Inflammatory macrophage treated with lipopolysaccharide for 1 hour (primary cell): ENCODE measurements around the gene ATE1.
A peak's percentile ranks its signal among the peaks of the same experiment; 100 is the strongest.
"Not testable (repeated sequence)": the region's sequence is repeated elsewhere in the genome, so short reads cannot be mapped to it uniquely, and the experiment has no call there.

ENCODE experiments used
- DNase-seq, 2 donors: peaks; one replicate each; pipeline ENCODE4 v3.0.0-alpha.2; 2020 to 2022

Gene ATE1

GRCh38 chr10:121927841-121928527 is at the start of gene ATE1:
Gene ATE1, minus strand, starts transcription at chr10:121928031. Its CDS starts 82 bp downstream, at chr10:121927949.
- peak; percentile 83 to 90 for DNase-seq

GRCh38 chr10:121976607-121977006 is 48.8 kb upstream of the ATE1 start:
- no peak for DNase-seq

- DNase-seq = no peak
Observed at GRCh38 chr10:121975295-121976086, 47.7 kb upstream of the ATE1 start.

- peak; percentile 62 to 75 for DNase-seq
Observed at GRCh38 chr10:121974535-121975294, 46.9 kb upstream of the ATE1 start, which contains the start of gene NSMCE4A. Gene NSMCE4A, minus strand, starts transcription at chr10:121975217. Its CDS starts 52 bp downstream, at chr10:121975165.

GRCh38 chr10:121974019-121974534 is 46.2 kb upstream of the ATE1 start:
- DNase-seq = no peak

GRCh38 chr10:121969086-121969485 is 41.3 kb upstream of the ATE1 start:
- DNase-seq = not testable (repeated sequence)

- no peak for DNase-seq
Observed at GRCh38 chr10:121965996-121966395, 38.2 kb upstream of the ATE1 start.

GRCh38 chr10:121961456-121961855 is 33.6 kb upstream of the ATE1 start:
- DNase-seq = no peak

- no peak for DNase-seq
Observed at GRCh38 chr10:121959671-121960070, 31.8 kb upstream of the ATE1 start.

GRCh38 chr10:121956111-121957061 is 28.6 kb upstream of the ATE1 start:
- no peak for DNase-seq

- DNase-seq = no peak
Observed at GRCh38 chr10:121952226-121952625, 24.4 kb upstream of the ATE1 start.

- no peak for DNase-seq
Observed at GRCh38 chr10:121949451-121949850, 21.6 kb upstream of the ATE1 start.

GRCh38 chr10:121949049-121949448 is 21.2 kb upstream of the ATE1 start:
- DNase-seq = no peak

GRCh38 chr10:121947343-121948330 is 19.8 kb upstream of the ATE1 start:
- DNase-seq = peak in 1 of 2 donors; percentile 27

GRCh38 chr10:121942749-121943416 is 15.1 kb upstream of the ATE1 start:
- peak; percentile 60 to 66 for DNase-seq

- no peak for DNase-seq
Observed at GRCh38 chr10:121941532-121941931, 13.7 kb upstream of the ATE1 start.

GRCh38 chr10:121936295-121936694 is 8.5 kb upstream of the ATE1 start:
- DNase-seq = no peak

GRCh38 chr10:121935702-121936101 is 7.9 kb upstream of the ATE1 start:
- DNase-seq = peak in 1 of 2 donors; percentile 7

GRCh38 chr10:121930268-121931085 is 2.6 kb upstream of the ATE1 start:
- DNase-seq = not testable (repeated sequence)
